ENCODE data around the gene XKR7. TPM values are rescaled to one million over a fixed set of nuclear protein-coding genes. Genes with fewer than 3 reads are reported as not detected.

The XKR7 gene
- total RNA-seq, 1 donor from 2014 or later = not detected

- Mint-ChIP-seq H3K9me3 (ENCODE audit: unreplicated experiment) (no peaks in the 10 kb centered on the region), H3K27me3 (ENCODE audit: unreplicated experiment) (peaks cover 59% of the 10 kb centered on the region), H3K4me3 (ENCODE audit: unreplicated experiment) (no peak overlapping the region), H3K36me3 (ENCODE audit: unreplicated experiment) (no peaks in the 10 kb centered on the region), H3K27ac (ENCODE audit: unreplicated experiment) (no peak overlapping the region), H3K4me1 (ENCODE audit: unreplicated experiment) (peaks cover 9% of the 10 kb centered on the region)
- peak; percentile 45 for TF ChIP-seq CTCF (IDR thresholded peaks at IDR 0.05)
- no peak for DNase-seq (ENCODE audit: extremely low spot score, unreplicated experiment)
These were observed 66.9 kb downstream of the XKR7 start for GRCh38 chr20:32034581-32035425.

- Mint-ChIP-seq H3K4me3 (ENCODE audit: unreplicated experiment) (no peak overlapping the region), H3K27ac (ENCODE audit: unreplicated experiment) (no peak overlapping the region), H3K4me1 (ENCODE audit: unreplicated experiment) (peaks cover 9% of the 10 kb centered on the region), H3K36me3 (ENCODE audit: unreplicated experiment) (no peaks in the 10 kb centered on the region), H3K27me3 (ENCODE audit: unreplicated experiment) (peaks cover 54% of the 10 kb centered on the region), H3K9me3 (ENCODE audit: unreplicated experiment) (no peaks in the 10 kb centered on the region)
- DNase-seq (ENCODE audit: extremely low spot score, unreplicated experiment) = no peak
- no peak for TF ChIP-seq CTCF (IDR thresholded peaks at IDR 0.05)
These were observed 67.5 kb downstream of the XKR7 start for GRCh38 chr20:32035426-32035779.

GRCh38 chr20:32036252-32036651, 68.3 kb downstream of the XKR7 start:
- H3K4me3 Mint-ChIP-seq (ENCODE audit: unreplicated experiment) = no peak overlapping the region
- H3K9me3 Mint-ChIP-seq (ENCODE audit: unreplicated experiment) = no peaks in the 10 kb centered on the region
- H3K27ac Mint-ChIP-seq (ENCODE audit: unreplicated experiment) = no peak overlapping the region
- H3K27me3 Mint-ChIP-seq (ENCODE audit: unreplicated experiment) = peaks cover 58% of the 10 kb centered on the region
- no peak for DNase-seq (ENCODE audit: extremely low spot score, unreplicated experiment)
- no peak for TF ChIP-seq CTCF (IDR thresholded peaks at IDR 0.05)
- no peaks in the 10 kb centered on the region for H3K36me3 Mint-ChIP-seq (ENCODE audit: unreplicated experiment)
- peaks cover 12% of the 10 kb centered on the region for H3K4me1 Mint-ChIP-seq (ENCODE audit: unreplicated experiment)

GRCh38 chr20:32036716-32037485, 69.0 kb downstream of the XKR7 start:
- Mint-ChIP-seq H3K27me3 (ENCODE audit: unreplicated experiment) (peaks cover 62% of the 10 kb centered on the region), H3K4me3 (ENCODE audit: unreplicated experiment) (no peak overlapping the region), H3K4me1 (ENCODE audit: unreplicated experiment) (peaks cover 19% of the 10 kb centered on the region), H3K36me3 (ENCODE audit: unreplicated experiment) (no peaks in the 10 kb centered on the region), H3K27ac (ENCODE audit: unreplicated experiment) (no peak overlapping the region), H3K9me3 (ENCODE audit: unreplicated experiment) (no peaks in the 10 kb centered on the region)
- DNase-seq (ENCODE audit: extremely low spot score, unreplicated experiment) = no peak
- no peak for TF ChIP-seq CTCF (IDR thresholded peaks at IDR 0.05)

GRCh38 chr20:32037929-32038328, 70.0 kb downstream of the XKR7 start:
- Mint-ChIP-seq H3K27me3 (ENCODE audit: unreplicated experiment) (peaks cover 62% of the 10 kb centered on the region), H3K36me3 (ENCODE audit: unreplicated experiment) (no peaks in the 10 kb centered on the region), H3K27ac (ENCODE audit: unreplicated experiment) (no peak overlapping the region), H3K9me3 (ENCODE audit: unreplicated experiment) (no peaks in the 10 kb centered on the region), H3K4me1 (ENCODE audit: unreplicated experiment) (peaks cover 25% of the 10 kb centered on the region), H3K4me3 (ENCODE audit: unreplicated experiment) (no peak overlapping the region)
- DNase-seq (ENCODE audit: extremely low spot score, unreplicated experiment) = no peak
- no peak for TF ChIP-seq CTCF (IDR thresholded peaks at IDR 0.05)
